H1 (cell line): ENCODE data around the gene DERL2. TPM values are rescaled to one million over a fixed set of nuclear protein-coding genes. Genes with fewer than 3 reads are reported as not detected.

ENCODE experiments used
- BRCA1 ChIP-seq: IDR thresholded peaks from 2 replicates; pipeline ENCODE4 v1.6.1; 2012; ENCODE audit warnings: low read depth, low read length, improper control_type of control experiment
- polyA plus RNA-seq, 7 experiments: library from polyadenylated mRNA; depleted of rRNA in 3 of 7; stranded (reverse) in 5 of 7; unstranded in 2 of 7; fragments of >200 nt in 5 of 7; fragments of 200-250 nt in 2 of 7; gene quantifications; 1 replicate in 5 of 7; 2 replicates in 1 of 7; 4 replicates in 1 of 7; pipeline versions ENCODE4 v1.2.1 to v1.2.3, GENCODE V29; 2011 to 2013; ENCODE audit warnings: missing spikeins in 2 of 7, mixed read lengths in 2 of 7
- total RNA-seq: library from RNA; stranded (reverse); fragmentation: NEBNext Ultra II Directional; extraction: Animal tissue kit (Norgen Biotek cat#: 25700); gene quantifications from 2 replicates; pipeline ENCODE4 v1.2.1, GENCODE V29; 2021

The DERL2 gene
- total and polyA plus RNA-seq, 2 of the 8 experiments (the other 6 are each of a cell fraction or from before 2014, with no cell fraction given), result 55.3 to 58.4 TPM

GRCh38 chr17:5492970-5493369 lies 7.0 kb upstream of the DERL2 start (continued):
- TF ChIP-seq BRCA1, result no peak
